WERI-Rb-1 (cell line): Measurements from ENCODE around the gene TXN.

Experiments used
- DNase-seq: peaks from one replicate; pipeline ENCODE4 v3.0.0-alpha.2; 2020
- H3K27ac ChIP-seq: fragments of 250-450 bp; sonication (Bioruptor Pico); 2 replicates; pipeline ENCODE4 v1.5.1; 2020; ENCODE audit warnings: mild to moderate bottlenecking, moderate library complexity
- H3K27me3 ChIP-seq: fragments of 250-450 bp; sonication (Bioruptor Pico); 2 replicates; pipeline ENCODE4 v1.5.1; 2021; ENCODE audit warnings: mild to moderate bottlenecking, low read depth, moderate library complexity; ENCODE audit not compliant: insufficient read depth, severe bottlenecking
- H3K36me3 ChIP-seq: fragments of 250-450 bp; sonication (Bioruptor Pico); 2 replicates; pipeline ENCODE4 v1.5.1; 2020; ENCODE audit warnings: mild to moderate bottlenecking, moderate library complexity
- H3K4me3 ChIP-seq: 2 replicates; pipeline ENCODE4 v1.5.1; 2011; ENCODE audit warnings: low read depth, mild to moderate bottlenecking, control low read depth, low read length
- H3K9me3 ChIP-seq: fragments of 250-450 bp; sonication (Bioruptor Pico); 2 replicates; pipeline ENCODE4 v1.5.1; 2021; ENCODE audit warnings: mild to moderate bottlenecking, moderate library complexity; ENCODE audit not compliant: severe bottlenecking
- CTCF ChIP-seq: IDR thresholded peaks from 2 replicates; pipeline ENCODE4 v1.5.1; 2011; ENCODE audit warnings: low read depth, mild to moderate bottlenecking, control low read depth, inconsistent platforms, low read length

Gene TXN

GRCh38 chr9:110256380-110257096 lies at the start of gene TXN:
TXN (minus strand) TSS chr9:110256507; CDS start chr9:110256435, 72 bp downstream.
- H3K9me3 ChIP-seq, result peaks cover 9% of the 10 kb centered on the region
- H3K27ac ChIP-seq, result peak within 1 kb of the TSS; percentile 35
- peak within 1 kb of the TSS; percentile 49 for H3K4me3 ChIP-seq
- no peak for TF ChIP-seq CTCF
- H3K27me3 ChIP-seq, result peaks cover 28% of the 10 kb centered on the region
- no peaks in the 10 kb centered on the region for H3K36me3 ChIP-seq
- peak; percentile 73 for DNase-seq

- Histone ChIP-seq H3K36me3 (no peaks in the 10 kb centered on the region), H3K27ac (no peak overlapping the region), H3K4me3 (no peak overlapping the region), H3K27me3 (peaks cover 88% of the 10 kb centered on the region), H3K9me3 (no peaks in the 10 kb centered on the region)
- DNase-seq, result no peak
- TF ChIP-seq CTCF, result no peak
Measured at GRCh38 chr9:110303133-110303532, 46.8 kb upstream of the TXN start.

GRCh38 chr9:110298043-110298605 lies 41.8 kb upstream of the TXN start:
- Histone ChIP-seq H3K36me3 (no peaks in the 10 kb centered on the region), H3K4me3 (no peak overlapping the region), H3K9me3 (no peaks in the 10 kb centered on the region), H3K27ac (no peak overlapping the region), H3K27me3 (peaks cover 94% of the 10 kb centered on the region)
- no peak for DNase-seq
- no peak for TF ChIP-seq CTCF

GRCh38 chr9:110293248-110293647 lies 36.9 kb upstream of the TXN start:
- Histone ChIP-seq H3K9me3 (peaks cover 5% of the 10 kb centered on the region), H3K27me3 (peaks cover 100% of the 10 kb centered on the region), H3K4me3 (no peak overlapping the region), H3K36me3 (no peaks in the 10 kb centered on the region), H3K27ac (no peak overlapping the region)
- no peak for TF ChIP-seq CTCF
- no peak for DNase-seq

- Histone ChIP-seq H3K9me3 (peaks cover 5% of the 10 kb centered on the region), H3K36me3 (no peaks in the 10 kb centered on the region), H3K27me3 (peaks cover 99% of the 10 kb centered on the region), H3K4me3 (no peak overlapping the region), H3K27ac (no peak overlapping the region)
- no peak for DNase-seq
- TF ChIP-seq CTCF, result no peak
Measured at GRCh38 chr9:110291921-110292557, 35.7 kb upstream of the TXN start.
